Measurements from ENCODE around the gene C10orf67.

C10orf67 gene

DNA sequence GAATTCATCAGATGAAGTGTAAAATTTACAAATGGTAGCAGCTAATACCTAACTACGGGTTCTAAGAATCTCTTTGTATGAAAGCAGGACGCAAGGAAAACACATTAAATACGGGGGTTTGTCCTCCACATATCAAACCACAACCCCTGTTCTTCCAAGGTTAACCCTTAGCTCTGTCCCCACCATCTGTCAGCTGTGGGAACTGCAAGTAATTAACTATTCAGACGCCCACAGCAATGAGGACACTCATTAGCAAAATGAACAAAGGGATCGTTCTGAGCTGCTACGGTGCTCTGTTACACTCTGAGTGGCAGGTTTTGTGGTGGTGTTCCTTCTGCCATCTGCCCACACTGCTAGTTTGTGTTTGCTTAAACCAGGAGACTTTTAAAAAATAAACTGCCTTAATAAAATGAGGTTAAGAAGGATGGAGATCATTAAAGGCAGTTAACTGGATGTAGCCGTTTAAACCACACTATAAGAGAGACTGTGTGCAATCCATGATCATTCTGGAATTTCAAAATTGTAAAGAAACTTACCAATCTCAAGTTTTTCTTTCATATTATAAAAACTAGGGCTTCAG, 51.4 kb downstream of the C10orf67 start:
- peak in 1 of 2 experiments; percentile 13 for DNase-seq (ENCODE audit: low read depth in 1 of 2, low spot score in 1 of 2)
- no peaks in the 10 kb centered on the region for H3K27me3 ChIP-seq (ENCODE audit: insufficient read depth, poor library complexity, severe bottlenecking)
- no peak overlapping the region for H3K27ac ChIP-seq (replicated peaks)
- TF ChIP-seq POLR2AphosphoS5 (IDR thresholded peaks at IDR 0.05; ENCODE audit: low read depth) (no peak), GABPA (IDR thresholded peaks at IDR 0.05; ENCODE audit: low read depth) (no peak), SPI1 (IDR thresholded peaks at IDR 0.05; ENCODE audit: borderline replicate concordance, low read depth) (no peak)
- TF ChIP-seq, protein P1, sequence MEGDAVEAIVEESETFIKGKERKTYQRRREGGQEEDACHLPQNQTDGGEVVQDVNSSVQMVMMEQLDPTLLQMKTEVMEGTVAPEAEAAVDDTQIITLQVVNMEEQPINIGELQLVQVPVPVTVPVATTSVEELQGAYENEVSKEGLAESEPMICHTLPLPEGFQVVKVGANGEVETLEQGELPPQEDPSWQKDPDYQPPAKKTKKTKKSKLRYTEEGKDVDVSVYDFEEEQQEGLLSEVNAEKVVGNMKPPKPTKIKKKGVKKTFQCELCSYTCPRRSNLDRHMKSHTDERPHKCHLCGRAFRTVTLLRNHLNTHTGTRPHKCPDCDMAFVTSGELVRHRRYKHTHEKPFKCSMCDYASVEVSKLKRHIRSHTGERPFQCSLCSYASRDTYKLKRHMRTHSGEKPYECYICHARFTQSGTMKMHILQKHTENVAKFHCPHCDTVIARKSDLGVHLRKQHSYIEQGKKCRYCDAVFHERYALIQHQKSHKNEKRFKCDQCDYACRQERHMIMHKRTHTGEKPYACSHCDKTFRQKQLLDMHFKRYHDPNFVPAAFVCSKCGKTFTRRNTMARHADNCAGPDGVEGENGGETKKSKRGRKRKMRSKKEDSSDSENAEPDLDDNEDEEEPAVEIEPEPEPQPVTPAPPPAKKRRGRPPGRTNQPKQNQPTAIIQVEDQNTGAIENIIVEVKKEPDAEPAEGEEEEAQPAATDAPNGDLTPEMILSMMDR (IDR thresholded peaks at IDR 0.05; ENCODE audit: insufficient read depth, low read length): no peak
- TF ChIP-seq, protein P2, sequence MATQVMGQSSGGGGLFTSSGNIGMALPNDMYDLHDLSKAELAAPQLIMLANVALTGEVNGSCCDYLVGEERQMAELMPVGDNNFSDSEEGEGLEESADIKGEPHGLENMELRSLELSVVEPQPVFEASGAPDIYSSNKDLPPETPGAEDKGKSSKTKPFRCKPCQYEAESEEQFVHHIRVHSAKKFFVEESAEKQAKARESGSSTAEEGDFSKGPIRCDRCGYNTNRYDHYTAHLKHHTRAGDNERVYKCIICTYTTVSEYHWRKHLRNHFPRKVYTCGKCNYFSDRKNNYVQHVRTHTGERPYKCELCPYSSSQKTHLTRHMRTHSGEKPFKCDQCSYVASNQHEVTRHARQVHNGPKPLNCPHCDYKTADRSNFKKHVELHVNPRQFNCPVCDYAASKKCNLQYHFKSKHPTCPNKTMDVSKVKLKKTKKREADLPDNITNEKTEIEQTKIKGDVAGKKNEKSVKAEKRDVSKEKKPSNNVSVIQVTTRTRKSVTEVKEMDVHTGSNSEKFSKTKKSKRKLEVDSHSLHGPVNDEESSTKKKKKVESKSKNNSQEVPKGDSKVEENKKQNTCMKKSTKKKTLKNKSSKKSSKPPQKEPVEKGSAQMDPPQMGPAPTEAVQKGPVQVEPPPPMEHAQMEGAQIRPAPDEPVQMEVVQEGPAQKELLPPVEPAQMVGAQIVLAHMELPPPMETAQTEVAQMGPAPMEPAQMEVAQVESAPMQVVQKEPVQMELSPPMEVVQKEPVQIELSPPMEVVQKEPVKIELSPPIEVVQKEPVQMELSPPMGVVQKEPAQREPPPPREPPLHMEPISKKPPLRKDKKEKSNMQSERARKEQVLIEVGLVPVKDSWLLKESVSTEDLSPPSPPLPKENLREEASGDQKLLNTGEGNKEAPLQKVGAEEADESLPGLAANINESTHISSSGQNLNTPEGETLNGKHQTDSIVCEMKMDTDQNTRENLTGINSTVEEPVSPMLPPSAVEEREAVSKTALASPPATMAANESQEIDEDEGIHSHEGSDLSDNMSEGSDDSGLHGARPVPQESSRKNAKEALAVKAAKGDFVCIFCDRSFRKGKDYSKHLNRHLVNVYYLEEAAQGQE (IDR thresholded peaks at IDR 0.05; ENCODE audit: insufficient replicate concordance, low read depth): no peak
- no peak overlapping the region for H3K4me3 ChIP-seq (replicated peaks; ENCODE audit: insufficient read depth, low read length)

DNA sequence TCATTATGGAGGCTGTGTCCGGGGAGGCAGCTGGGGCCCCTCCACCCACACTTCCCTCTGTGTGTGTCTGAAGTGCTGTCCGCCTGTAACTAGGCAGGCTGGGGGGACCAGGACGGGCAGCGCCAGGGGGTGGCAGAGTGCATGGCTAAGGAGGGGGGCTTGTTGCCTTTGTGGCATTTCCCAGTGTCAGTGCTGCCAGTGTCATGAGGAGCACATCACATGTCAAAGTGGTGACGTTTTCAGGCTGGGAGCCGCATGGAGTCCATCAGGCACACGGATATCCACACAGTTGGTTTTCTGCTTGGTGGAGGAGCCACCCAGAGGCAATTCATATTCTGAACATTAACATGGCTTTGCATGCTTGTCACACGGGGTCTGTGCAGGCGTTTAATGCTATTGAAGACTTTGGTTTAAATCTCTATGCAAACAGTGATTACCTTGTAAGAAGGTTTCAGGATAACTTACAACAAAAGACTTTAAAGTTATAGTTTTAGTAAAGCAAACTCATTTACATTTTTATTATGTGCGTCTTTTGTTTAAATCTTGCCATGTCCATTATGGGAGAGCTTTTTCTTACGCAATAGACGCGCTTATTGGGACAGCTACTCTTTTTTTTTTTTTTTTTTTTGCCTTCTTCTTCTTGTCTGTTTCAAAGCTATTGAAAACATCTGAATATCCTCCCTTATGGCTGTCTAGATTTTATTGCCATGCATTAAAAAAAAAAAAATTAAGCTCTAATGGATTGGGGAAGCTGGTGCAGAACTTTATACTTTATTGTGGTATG, 52.9 kb downstream of the C10orf67 start:
- DNase-seq (ENCODE audit: low read depth in 1 of 2, low spot score in 1 of 2): no peak

DNA sequence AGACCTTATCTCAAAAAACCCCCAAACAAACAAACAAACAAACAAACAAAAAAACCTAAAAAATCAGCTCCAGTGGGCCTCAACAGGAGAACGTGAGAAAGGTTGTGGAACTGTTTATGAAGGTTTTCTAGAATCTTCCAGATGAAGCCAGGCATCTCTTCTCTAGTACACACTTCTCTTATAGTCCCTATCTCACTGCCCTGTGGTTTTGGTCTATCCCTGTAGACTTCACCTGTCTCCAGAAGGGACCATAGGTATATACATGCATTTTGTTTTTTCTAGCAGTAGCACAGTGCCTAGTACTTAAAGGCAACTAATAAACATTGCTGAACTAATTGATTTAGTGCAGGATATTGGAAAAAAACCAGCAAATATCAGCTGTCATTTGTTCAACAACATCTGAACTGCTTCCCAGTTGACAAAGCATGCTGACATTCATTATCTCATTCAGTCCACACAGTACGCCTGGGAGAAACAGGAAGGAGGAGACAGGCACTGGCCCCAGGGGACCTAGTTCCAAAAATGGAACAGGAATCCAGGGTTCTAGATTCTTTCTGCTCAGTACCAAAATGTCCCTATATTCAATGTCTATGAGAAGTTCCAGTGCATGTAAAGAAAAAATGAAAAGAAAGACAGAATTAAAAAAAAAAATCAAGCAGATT, 59.8 kb downstream of the C10orf67 start:
- Histone ChIP-seq H3K4me3 (replicated peaks; ENCODE audit: insufficient read depth, low read length) (no peak overlapping the region), H3K27me3 (ENCODE audit: insufficient read depth, poor library complexity, severe bottlenecking) (no peaks in the 10 kb centered on the region), H3K27ac (replicated peaks) (no peak overlapping the region)
- TF ChIP-seq, protein P2 (IDR thresholded peaks at IDR 0.05; ENCODE audit: insufficient replicate concordance, low read depth): no peak
- TF ChIP-seq, protein P1 (IDR thresholded peaks at IDR 0.05; ENCODE audit: insufficient read depth, low read length): no peak
- TF ChIP-seq GABPA (IDR thresholded peaks at IDR 0.05; ENCODE audit: low read depth) (no peak), POLR2AphosphoS5 (IDR thresholded peaks at IDR 0.05; ENCODE audit: low read depth) (no peak), SPI1 (IDR thresholded peaks at IDR 0.05; ENCODE audit: borderline replicate concordance, low read depth) (no peak)
- DNase-seq (ENCODE audit: low read depth in 1 of 2, low spot score in 1 of 2): no peak

More for the DNA sequence above, 52.9 kb downstream of the C10orf67 start:
- H3K27ac ChIP-seq (replicated peaks): no peak overlapping the region
- TF ChIP-seq, protein P1 (IDR thresholded peaks at IDR 0.05; ENCODE audit: insufficient read depth, low read length): no peak
- TF ChIP-seq GABPA (IDR thresholded peaks at IDR 0.05; ENCODE audit: low read depth): no peak
- TF ChIP-seq, protein P2 (IDR thresholded peaks at IDR 0.05; ENCODE audit: insufficient replicate concordance, low read depth): no peak
- TF ChIP-seq POLR2AphosphoS5 (IDR thresholded peaks at IDR 0.05; ENCODE audit: low read depth): no peak
- no peak for TF ChIP-seq SPI1 (IDR thresholded peaks at IDR 0.05; ENCODE audit: borderline replicate concordance, low read depth)
- H3K27me3 ChIP-seq (ENCODE audit: insufficient read depth, poor library complexity, severe bottlenecking): no peaks in the 10 kb centered on the region
- H3K4me3 ChIP-seq (replicated peaks; ENCODE audit: insufficient read depth, low read length): no peak overlapping the region

Data from HL-60 (cell line).